IPS-18c (cell line): ENCODE measurements around the gene SLC5A9.
"Not testable (repeated sequence)": the region's sequence is repeated elsewhere in the genome, so short reads cannot be mapped to it uniquely, and the experiment has no call there.

Experiments
- H3K4me3 ChIP-seq: 2 replicates; pipeline ENCODE4 v1.7.0; 2013; ENCODE audit warnings: low read depth, mild to moderate bottlenecking, low read length, moderate library complexity; ENCODE audit not compliant: insufficient read depth
- H3K9me3 ChIP-seq: one replicate; pipeline ENCODE4 v1.6.1; 2013; ENCODE audit warnings: mild to moderate bottlenecking, low read length, moderate library complexity; ENCODE audit not compliant: control insufficient read depth, insufficient read depth

The SLC5A9 gene

DNA sequence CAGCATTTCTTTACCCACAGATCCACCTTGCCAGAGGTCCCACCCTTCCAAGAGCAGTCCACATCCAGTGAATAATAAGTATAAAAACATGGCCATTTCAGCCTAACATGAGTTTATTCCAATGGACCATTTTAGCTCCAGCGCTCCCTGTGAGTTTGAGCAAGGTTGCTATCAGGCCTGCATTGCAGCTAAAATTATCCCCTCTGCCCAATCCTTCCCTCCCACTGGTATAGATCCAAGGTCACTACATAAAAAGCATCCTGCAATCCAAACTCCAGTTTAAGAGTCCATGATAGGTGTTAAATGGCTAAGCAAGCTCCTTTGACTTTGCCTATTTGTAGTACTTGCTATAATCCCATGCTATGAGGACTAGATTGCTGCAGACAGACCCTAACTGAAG lies 35.6 kb downstream of the SLC5A9 start:
- Histone ChIP-seq H3K9me3 (no peaks in the 10 kb centered on the region), H3K4me3 (no peak overlapping the region)

DNA sequence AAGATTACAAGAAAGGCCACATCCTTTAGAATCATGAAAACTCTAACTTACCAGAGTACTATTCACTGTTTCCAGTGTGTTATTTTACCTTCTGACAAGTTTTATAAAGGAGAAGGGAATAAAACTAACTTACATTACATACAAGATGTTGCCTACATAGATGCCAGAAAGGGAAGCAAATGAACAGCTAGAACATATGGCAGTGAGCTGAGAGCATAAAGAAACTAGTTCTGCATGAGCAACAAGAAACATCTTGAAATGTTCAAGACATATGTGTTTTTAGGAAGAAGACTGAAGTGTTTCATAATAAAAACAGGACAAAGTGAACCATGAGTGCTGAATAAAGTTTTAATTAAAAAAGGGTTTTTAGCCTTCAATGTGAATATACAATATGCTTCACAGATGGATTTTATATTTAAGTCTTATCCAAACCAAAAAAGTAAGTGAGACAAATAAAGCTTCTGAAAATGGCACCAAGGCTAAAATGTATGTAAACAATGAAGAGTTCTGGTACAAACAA lies 39.4 kb downstream of the SLC5A9 start:
- Histone ChIP-seq H3K9me3 (no peaks in the 10 kb centered on the region), H3K4me3 (no peak overlapping the region)

DNA sequence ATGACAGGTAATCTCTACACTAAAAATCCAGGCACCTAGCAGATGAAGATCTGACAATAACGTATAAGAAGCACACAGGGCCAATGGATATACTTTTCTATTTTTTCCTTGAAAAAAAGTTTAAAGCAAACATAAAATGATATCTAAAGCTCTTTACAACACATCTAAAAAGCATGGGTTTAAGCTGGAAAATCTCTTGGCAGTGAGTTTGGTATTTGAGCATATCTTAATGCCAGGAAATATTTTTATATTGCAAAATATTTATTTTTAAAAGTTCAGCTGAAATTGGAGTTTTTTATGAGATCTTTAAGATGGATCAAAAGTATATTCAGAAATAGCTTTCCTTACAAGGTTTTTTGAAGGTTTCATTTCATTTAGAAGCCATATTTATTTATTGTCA lies 40.5 kb downstream of the SLC5A9 start:
- peaks cover 5% of the 10 kb centered on the region for H3K9me3 ChIP-seq
- no peak overlapping the region for H3K4me3 ChIP-seq

DNA sequence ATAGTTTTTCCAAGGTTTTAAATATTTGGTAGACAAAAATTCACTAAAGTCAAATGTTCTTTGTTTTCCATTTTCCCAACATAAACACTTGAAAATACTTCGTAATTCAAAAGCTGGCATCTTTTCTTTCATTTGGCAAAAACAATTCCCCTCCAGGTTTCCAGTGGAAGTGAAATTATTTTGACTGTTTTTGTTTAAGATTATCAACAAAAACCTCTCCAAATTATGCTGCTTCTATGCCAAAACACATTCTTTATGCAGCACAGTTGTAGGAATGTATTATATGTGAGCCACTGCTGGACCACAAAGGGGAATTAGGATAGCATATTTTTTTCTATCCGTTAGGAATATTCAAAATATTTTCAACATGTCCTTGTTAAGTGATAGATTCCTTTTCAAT lies 44.1 kb downstream of the SLC5A9 start:
- H3K4me3 ChIP-seq = no peak overlapping the region
- H3K9me3 ChIP-seq = peaks cover 5% of the 10 kb centered on the region

DNA sequence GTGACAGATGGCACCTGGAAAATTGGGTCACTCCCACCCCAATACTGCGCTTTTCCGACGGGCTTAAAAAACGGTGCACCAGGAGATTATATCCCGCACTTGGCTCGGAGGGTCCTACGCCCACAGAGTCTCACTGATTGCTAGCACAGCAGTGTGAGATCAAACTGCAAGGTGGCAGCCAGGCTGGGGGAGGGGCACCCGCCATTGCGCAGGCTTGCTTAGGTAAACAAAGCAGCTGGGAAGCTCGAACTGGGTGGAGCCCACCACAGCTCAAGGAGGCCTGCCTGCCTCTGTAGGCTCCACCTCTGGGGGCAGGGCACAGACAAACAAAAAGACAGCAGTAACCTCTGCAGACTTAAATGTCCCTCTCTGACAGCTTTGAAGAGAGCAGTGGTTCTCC lies 54.9 kb downstream of the SLC5A9 start:
- H3K9me3 ChIP-seq, H3K4me3 ChIP-seq: not testable (repeated sequence)

DNA sequence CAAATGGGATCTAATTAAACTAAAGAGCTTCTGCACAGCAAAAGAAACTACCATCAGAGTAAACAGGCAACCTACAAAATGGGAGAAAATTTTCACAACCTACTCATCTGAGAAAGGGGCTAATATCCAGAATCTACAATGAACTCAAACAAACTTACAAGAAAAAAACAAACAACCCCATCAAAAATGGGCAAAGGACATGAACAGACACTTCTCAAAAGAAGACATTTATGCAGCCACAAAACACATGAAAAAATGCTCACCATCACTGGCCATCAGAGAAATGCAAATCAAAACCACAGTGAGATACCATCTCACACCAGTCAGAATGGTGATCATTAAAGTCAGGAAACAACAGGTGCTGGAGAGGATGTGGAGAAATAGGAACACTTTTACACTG lies 59.8 kb downstream of the SLC5A9 start:
- H3K9me3 ChIP-seq, H3K4me3 ChIP-seq: not testable (repeated sequence)

DNA sequence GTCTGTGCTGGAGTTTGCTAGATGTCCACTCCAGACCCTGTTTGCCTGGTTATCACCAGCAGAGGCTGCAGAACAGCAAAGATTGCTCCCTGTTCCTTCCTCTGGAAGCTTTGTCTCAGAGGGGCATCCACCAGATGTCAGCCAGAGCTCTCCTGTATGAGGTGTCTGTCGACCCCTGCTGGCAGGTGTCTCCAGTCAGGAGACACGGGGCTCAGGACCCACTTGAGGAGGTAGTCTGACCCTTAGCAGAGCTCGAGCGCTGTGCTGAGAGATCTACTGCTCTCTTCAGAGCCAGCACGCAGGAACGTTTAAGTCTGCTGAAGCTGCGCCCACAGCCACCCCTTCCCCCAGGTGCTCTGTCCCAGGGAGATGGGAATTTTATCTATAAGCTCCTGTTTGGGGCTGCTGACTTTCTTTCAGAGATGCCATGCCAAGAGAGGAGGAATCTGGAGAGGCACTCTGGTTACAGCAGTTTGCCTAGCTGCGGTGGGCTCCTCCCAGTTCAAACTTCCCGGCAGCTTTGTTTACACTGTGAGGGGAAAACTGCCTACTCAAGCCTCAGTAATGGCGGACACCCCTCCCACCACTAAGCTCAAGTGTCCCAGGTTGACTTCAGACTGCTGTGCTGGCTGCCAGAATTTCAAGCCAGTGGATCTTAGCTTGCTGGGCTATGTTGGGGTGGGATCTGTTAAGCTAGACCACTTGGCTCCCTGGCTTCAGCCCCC lies 62.3 kb downstream of the SLC5A9 start:
- H3K4me3 ChIP-seq, H3K9me3 ChIP-seq: not testable (repeated sequence)

DNA sequence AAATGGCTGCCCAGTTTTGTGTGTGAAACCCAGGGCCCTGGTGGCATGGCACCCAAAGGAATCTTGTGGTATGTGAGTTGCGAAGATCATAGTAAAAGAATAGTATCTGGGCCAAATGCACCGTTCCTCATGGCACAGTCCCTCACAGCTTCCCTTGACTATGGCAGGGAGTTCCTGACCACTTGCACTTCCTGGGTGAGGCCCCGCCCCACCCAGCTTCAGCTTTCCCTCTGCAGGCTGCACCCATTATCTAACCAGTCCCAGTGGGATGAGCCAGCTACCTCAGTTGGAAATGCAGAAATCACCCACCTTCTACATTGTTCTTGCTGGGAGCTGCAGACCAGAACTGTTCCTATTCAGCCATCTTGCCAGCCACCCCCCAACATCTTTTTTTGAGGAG lies 63.0 kb downstream of the SLC5A9 start:
- H3K9me3 ChIP-seq = no peaks in the 10 kb centered on the region
- H3K4me3 ChIP-seq = no peak overlapping the region

DNA sequence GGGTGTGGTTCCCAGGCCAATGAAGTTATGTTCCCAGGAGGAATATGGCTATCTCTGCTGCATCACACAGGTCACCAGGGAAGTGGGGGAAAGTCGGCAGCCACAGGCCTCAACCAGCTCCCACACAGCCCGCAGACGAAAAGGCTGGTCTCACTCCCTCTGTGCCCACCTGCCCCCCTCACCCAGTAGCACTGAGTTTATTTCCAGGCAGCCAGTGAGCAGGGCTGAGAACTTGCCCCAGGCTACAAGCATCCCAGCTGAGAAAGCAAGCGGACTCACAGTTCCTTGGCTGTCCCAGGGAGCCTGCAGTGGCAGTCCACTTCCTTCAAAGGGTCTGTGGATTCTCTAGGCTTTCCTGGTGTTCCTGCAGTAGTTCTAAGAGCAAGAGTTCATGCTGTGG lies 68.9 kb downstream of the SLC5A9 start:
- no peaks in the 10 kb centered on the region for H3K9me3 ChIP-seq
- H3K4me3 ChIP-seq = no peak overlapping the region

DNA sequence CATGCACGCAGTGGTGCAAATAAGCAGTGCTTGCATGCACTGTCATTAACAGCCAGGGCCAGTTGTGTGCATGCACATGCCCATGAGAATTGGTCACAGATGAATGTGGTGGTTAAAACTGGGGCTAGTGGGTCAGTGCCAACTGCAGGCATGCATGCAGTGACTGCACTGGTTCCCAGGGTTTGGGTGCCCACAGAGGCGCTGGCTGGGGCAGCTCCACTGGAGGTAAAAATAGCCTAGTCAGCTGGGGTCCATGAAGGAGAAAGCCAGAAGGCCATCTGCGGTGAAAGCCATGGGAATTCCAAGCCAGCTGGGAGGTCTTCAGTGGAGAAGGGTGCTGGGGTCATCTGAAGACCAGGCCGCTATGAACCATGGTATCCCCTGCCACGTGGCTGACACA lies 70.2 kb downstream of the SLC5A9 start:
- Histone ChIP-seq H3K9me3 (no peaks in the 10 kb centered on the region), H3K4me3 (no peak overlapping the region)

DNA sequence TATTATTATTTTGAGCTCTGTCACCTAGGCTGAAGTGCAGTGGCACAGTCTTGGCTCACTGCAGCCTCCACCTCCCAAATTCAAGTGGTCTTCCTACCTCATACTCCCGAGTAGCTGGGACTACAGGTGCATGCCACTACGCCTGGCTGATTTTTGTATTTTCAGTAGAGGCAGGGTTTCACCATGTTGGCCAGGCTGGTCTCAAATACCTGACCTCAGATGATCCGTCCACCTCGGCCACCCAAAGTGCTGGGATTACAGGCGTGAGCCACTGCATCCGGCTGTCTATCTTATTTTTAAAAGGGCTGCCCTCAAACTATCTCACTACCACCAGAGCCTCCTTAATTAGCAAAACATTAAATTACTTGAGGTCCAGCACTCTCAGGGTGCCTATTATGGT lies 71.6 kb downstream of the SLC5A9 start:
- H3K4me3 ChIP-seq, H3K9me3 ChIP-seq: not testable (repeated sequence)

DNA sequence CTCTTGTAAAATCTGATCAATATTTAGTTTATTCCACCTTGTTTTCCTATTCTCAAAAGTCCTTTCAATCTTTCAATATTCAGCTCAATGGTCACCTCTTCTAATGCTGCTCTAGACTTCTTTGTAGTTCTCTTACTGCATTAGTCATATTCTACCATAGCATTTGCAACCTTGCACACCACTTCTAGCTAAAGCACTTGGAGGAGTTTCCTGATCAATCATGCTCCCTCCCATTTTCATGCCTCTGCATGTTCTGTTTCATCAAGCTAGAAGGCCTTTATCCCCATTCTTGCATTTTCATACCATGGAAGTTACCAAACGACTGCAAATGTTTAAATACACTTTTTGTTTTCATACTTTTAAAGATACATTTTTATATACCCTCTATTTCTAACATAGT lies 72.1 kb downstream of the SLC5A9 start:
- no peaks in the 10 kb centered on the region for H3K9me3 ChIP-seq
- H3K4me3 ChIP-seq = no peak overlapping the region
